DLD1 (cell line): ENCODE data around the gene TRNAU1AP.
"Not testable (repeated sequence)": the region's sequence is repeated elsewhere in the genome, so short reads cannot be mapped to it uniquely, and the experiment has no call there.

Experiments
- in situ Hi-C: cut with HindIII; loops from 2 replicates; pipeline ENCODE4 v1.10.0; 2017; ENCODE audit warnings: low sequenced_read_pairs

TRNAU1AP gene

GRCh38 chr1:28552758-28553663, at the start of gene TRNAU1AP:
TRNAU1AP (plus strand) TSS chr1:28553085; CDS start chr1:28553111, 26 bp downstream.
- in situ Hi-C loops, result no loop called here

- in situ Hi-C loops, result no loop called here
Observed at GRCh38 chr1:28503117-28503516, 49.8 kb upstream of the TRNAU1AP start.

DNA sequence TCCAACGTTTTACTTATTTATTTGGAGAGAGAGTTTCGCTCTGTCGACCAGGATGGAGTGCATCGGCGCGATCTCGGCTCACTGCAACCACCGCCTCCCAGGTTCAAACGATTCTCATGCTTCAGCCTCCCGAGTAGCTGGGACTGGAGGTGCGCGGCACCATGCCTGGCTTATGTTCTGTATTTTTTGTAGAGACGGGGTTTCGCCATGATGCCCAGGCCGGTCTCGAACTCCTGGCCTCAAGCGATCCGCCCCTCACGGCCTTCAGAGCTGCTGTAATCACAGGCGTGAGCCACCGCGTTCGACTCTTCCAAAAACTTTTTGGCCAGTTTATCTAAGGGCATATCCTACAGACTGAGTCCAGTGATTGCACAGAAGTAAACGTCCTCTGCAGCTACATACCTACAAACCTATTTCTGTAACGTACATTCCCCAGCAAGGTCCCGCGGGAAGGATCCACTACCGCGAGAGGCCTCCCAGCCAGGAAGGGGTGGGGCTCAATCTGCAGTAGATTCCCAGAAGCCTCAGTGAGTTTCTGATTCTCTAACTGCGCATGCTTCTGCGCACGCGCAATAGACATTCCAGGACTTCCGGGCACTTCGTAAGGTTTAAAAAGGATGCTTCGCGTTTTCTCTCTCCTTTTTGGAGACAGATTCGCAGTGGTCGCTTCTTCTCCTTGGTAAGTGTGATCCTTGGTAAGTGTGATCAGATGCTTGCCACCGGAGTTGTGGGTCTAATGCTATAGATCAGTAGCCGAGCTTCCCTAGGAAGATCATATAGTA, 47.3 kb upstream of the TRNAU1AP start, which contains the start of gene RCC1:
RCC1 (plus strand) TSS at position 638 of the 782 bp plus-strand sequence. CDS start 23,824 bp downstream, outside the sequence.
- in situ Hi-C loops, result no loop called here

DNA sequence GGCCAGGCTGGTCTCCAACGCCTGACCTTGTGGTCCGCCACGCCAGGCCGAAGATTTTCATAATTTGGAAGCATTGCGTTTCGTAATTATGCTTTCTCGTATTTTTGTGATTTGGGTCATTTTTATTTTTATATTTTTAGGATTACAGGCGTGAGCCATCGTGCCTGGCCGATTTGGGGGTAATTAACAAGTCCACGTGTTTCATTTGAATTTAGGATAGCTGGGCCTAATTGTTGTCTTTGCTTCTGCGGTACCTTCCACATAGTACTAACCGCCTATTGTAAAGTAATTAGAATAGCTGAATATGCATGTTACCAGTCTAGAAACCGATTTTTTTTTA, 46.0 kb upstream of the TRNAU1AP start:
- in situ Hi-C loops, result no loop called here

GRCh38 chr1:28507247-28507645, 45.6 kb upstream of the TRNAU1AP start:
- in situ Hi-C loops, result no loop called here

DNA sequence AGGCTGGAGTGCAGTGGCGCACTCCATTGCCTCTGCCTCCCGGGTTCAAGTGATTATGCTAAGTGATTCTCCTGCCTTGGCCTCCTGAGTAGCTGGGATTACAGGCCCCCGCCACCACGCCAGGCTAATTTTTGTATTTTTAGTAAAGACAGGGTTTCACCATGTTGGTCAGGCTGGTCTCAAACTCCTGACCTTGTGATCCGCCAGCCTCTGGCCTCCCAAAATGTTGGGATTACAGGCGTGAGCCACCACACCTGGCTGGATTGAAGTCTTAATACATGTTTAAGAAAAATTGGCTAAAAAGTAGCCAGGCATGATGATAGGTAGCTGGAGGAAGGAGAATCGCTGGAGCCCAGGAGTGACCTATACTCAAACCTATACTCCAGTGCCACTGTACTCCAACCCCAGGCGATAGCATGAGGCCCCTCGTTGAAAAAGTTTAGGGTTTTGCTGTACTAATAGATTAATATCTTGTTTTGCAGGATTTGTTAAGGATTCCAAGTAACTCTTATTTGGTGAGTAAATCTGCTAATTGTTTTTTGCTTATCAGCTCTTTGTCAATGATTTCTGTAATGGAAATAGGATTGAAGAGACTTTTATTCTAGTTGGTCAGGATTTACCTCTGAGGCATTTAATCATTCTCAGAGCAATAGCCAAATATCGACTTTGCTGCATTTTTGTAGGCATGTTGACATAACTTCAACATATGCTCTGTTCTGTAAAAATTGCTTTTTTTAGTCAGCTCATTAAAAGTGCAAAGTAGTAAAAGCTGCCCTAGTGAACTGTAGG, 45.0 kb upstream of the TRNAU1AP start:
- in situ Hi-C loops, result no loop called here

- in situ Hi-C loops, result no loop called here
Observed at GRCh38 chr1:28508435-28508754, 44.5 kb upstream of the TRNAU1AP start.

GRCh38 chr1:28509705-28510272, 43.1 kb upstream of the TRNAU1AP start:
- in situ Hi-C loops, result no loop called here

DNA sequence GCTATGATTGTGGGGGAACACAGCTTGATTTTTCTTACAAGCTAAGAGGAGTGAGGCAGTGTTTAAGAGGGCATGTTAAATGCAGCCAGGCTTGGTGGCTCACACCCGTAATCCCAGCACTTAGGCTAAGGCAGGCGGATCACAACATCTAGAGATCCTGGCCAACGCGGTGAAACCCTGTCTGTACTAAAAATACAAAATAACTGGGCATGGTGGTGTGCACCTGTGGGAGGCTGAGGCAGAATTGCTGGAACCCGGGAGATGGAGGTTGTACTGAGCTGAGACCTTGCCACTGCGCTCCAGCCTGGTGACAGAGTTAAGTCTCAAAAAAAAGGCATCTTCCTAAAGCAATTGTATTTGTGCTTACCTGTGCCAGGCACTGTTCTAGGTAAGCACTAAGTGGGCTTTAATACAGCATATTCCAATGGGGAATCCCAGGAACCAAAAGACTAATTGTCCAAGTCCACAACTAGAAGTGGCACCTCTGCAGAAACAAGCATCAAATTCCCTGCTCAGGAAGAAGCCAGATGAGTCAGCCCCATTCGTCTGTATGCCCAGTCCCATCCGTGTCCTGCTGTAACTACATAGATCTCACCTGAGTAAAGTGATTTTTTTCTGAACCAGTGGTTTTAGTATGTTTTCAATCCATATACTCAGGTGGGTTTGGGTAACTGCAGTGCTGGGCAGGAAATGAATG, 42.5 kb upstream of the TRNAU1AP start:
- in situ Hi-C loops, result no loop called here

DNA sequence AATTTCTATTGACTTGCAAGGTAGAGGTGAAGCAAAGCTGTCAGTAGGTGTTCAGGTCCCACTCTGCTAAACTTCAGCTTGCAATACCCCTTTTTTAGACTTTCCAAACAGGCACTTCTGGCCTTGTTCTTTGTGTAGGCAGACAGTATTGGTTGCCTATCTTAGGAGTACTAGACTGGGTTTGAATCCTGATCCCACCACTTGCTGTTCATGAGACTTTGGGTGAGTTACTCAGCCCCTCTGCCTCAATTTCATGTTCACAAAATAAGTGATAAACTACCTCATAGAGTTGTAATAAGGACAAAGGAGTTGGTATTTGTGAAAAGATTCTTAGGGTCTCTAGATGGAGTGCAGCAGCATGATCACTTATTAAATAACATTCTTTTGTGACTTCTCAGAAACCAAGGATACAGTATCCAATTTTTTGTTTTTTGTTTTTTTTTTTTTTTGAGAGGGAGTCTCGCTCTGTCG, 41.9 kb upstream of the TRNAU1AP start:
- in situ Hi-C loops, result no loop called here

DNA sequence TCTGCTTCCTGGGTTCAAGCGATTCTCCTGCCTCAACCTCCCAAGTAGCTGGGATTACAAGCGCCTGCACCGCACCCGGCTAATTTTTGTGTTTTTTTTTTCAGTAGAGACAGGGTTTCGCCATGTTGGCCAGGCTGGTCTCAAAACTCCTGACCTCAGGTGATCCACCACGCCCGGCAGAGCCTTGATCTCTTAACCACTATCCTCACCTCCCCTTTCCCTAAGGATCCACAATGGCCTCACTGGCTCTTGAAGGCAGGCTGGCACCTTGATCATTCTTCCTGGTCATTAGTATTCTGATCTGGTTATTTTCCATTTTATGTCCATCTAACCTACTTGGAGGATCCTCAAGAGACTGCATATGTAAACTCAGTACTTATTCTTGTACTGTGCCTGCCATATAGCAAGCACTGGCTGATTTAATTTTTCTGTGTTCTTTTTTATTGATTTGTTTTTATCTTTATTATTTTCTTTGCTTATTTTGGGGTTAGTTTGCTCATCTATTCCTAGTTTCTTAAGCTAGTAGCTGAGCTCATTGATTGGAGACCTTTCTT, 40.8 kb upstream of the TRNAU1AP start:
- in situ Hi-C loops, result no loop called here

DNA sequence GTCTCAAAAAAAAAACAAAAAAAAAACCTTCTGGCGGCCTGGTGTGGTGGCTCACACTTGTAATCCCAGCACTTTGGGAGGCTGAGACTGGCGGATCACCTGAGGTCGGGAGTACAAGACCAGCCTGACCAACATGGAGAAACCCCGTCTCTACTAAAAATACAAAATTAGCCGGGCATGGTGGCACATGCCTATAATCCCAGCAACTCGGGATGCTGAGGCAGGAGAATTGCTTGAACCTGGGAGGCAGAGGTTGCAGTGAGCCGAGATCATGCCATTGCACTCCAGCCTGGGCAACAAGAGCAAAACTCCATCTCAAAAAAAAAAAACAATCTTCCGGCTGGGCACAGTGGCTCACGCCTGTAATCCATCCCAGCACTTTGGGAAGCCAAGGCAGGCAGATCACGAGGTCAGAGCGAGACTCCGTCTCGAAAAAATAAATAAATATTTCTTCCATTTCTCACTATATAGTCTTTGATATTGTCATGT, 38.4 kb upstream of the TRNAU1AP start:
- in situ Hi-C loops, result not testable (repeated sequence)

DNA sequence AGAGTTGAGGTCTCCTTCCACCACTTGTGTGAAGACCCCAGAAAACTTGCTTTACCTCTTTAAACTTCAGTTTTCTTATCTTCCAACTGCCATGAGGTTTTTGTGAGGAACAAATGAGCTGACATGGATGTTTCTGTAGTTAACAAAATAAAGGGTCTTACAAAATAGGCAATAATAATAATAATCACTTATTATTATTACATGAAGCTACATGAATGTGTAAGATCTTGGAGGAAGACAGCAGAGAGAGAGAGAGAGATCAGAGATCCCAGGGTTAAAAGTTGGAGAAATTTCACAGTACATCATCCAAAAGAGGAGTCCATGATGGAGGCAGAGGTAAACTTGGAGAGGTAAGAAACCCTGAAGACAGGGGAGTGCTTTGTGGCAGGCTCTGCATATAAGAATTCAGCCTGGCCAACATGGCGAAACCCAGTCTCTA, 36.3 kb upstream of the TRNAU1AP start:
- in situ Hi-C loops, result no loop called here

DNA sequence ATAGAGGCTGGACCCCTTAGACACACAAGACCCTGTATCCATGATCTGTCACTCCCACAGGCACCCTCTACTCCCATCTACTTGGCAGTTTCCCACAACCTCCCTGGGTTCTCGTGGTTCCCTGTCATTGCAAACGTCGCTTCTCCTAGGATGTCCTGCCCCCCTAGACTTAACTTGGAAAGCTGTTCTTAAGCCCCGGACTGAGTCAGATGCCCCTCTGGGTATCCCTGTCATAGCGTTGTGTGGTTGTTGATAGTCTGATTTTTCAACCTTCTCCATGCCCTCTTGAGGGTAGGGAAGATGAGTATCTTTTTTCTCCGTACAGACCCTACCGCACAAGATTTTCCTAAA, 35.3 kb upstream of the TRNAU1AP start:
- in situ Hi-C loops, result no loop called here

GRCh38 chr1:28518000-28518744, 34.7 kb upstream of the TRNAU1AP start:
- in situ Hi-C loops, result no loop called here

GRCh38 chr1:28518745-28519341, 34.0 kb upstream of the TRNAU1AP start:
- in situ Hi-C loops, result no loop called here

DNA sequence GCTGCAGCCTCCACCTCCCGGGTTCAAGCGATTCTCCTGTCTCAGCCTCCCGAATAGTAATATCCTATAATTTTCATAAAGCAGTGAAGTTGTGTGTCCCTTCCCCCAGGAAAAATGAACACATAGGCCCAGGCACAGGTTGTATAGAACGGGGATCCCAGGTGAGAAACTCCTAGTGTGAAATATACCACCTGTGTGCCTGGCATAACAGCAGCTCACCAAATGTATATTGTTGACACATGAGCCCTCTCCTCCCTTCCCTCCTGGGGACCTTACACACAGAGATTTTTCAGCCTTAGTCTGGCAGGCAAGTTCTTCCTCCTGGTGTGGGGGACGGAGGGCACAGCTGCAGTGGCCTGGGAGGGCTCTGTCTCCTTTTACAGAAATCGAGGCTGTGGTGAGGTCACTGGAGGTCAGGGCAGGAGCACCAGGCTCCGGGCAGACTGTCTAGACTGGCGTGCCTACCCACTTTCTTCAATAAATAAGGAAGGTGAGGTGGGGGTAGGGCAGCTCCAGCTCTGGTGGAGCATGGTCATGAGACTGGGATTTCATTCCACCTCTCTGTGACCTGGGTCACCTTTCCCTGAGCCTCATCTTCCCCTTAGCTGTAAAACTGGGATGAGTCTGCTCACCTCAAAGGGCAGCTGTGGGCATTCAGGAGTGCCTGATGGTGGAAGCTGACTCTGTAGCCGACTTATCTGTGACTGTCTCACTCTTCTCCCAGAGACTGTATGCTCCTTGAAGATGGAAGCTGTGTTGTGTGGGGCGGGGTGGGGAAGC, 32.7 kb upstream of the TRNAU1AP start:
- in situ Hi-C loops, result no loop called here

GRCh38 chr1:28520796-28521195, 32.1 kb upstream of the TRNAU1AP start:
- in situ Hi-C loops, result not testable (repeated sequence)
